ENCODE measurements around the gene UPK1A.

The UPK1A gene

DNA sequence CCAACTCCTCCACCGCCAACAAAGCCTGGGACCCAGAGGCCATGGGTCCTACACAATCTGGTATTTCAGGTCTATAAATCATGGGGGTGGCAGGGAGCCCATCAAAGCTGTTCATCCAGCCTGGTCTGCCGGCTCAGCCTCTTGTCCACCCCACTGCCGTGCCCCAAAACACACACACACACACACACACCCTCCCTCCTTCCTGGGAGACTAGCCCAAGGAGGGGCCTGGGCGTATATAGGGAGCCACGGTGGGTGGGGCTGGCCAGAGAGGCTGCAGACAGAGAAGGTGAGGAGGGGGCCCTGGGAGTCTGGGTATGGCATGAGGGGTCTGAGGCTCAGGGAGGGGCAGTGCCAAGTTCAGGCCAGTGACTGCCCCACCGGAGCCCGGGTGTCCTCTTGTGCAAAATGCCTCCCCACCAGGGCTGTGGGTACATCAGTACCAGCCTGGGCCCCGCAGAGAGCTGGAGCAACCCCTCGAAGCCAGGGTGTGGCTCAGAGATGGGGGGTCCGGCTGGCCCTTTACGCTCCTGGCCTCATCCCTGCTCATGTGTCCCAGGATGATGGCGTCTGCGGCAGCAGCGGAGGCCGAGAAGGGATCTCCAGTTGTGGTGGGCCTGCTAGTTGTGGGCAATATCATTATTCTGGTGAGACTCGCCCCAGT lies at the start of gene UPK1A:
UPK1A (plus strand) TSS at position 267 of the 663 bp plus-strand sequence; CDS start at position 563, 296 bp downstream.
- in situ Hi-C loops (cut with MboI; ENCODE audit: low pct_unique_long_range_greater_than_20kb, low sequenced_read_pairs, unreplicated experiment) = no loop called here
- no peak for DNase-seq (ENCODE audit: low spot score)
- TF ChIP-seq, protein P1, sequence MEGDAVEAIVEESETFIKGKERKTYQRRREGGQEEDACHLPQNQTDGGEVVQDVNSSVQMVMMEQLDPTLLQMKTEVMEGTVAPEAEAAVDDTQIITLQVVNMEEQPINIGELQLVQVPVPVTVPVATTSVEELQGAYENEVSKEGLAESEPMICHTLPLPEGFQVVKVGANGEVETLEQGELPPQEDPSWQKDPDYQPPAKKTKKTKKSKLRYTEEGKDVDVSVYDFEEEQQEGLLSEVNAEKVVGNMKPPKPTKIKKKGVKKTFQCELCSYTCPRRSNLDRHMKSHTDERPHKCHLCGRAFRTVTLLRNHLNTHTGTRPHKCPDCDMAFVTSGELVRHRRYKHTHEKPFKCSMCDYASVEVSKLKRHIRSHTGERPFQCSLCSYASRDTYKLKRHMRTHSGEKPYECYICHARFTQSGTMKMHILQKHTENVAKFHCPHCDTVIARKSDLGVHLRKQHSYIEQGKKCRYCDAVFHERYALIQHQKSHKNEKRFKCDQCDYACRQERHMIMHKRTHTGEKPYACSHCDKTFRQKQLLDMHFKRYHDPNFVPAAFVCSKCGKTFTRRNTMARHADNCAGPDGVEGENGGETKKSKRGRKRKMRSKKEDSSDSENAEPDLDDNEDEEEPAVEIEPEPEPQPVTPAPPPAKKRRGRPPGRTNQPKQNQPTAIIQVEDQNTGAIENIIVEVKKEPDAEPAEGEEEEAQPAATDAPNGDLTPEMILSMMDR (IDR thresholded peaks at IDR 0.05; ENCODE audit: extremely low read depth, insufficient read depth, missing control alignments) = no peak

DNA sequence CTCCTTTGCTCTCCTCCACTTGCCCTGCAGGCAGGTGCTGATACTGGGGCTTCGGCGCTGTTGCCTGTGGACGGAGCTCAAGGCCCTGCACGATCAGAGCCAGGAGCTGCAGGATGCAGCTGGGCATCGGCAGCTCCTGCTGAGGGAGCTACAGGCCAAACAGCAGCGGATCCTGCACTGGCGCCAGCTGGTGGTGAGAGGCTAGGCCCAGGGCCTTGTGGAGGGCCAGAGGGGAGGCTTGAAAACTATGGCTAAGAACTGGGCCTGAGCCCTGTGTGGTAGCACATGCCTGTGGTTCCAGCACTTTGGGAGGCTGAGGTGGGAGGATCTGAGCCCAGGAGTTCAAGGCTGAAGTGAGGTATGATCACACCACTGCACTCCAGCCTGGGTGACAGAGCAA lies 47.5 kb upstream of the UPK1A start:
- in situ Hi-C loops (cut with MboI; ENCODE audit: low pct_unique_long_range_greater_than_20kb, low sequenced_read_pairs, unreplicated experiment) = no loop called here
- DNase-seq (ENCODE audit: low spot score) = no peak
- TF ChIP-seq, protein P1 (IDR thresholded peaks at IDR 0.05; ENCODE audit: extremely low read depth, insufficient read depth, missing control alignments) = no peak

DNA sequence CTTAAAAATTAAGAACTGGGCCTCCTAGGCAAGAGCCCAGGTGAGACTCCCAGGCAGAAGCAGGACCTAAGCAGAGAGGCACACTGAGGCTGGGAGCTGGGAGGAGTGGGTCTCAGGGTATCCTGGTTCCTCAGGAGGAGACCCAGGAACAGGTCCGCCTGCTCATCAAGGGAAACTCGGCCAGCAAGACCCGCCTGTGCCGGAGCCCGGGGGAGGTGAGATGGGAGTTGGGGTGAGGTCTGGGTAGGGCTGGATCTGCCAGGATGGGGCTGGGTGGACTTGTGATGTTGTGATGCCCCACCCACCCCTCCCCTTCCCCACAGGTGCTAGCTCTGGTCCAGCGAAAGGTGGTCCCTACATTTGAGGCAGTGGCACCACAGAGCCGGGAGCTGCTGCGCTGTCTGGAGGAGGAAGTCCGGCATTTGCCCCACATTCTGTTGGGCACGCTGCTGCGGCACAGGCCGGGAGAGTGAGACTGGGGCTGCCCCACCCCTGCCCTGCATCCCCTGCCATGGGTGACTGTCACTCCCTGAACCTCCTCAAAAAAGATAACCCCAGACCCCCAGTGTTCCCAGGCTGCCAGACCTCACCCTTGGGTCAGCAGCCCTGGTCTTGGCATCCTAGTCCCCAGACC lies 46.9 kb upstream of the UPK1A start:
- TF ChIP-seq, protein P1 (IDR thresholded peaks at IDR 0.05; ENCODE audit: extremely low read depth, insufficient read depth, missing control alignments) = no peak
- no peak for DNase-seq (ENCODE audit: low spot score)
- in situ Hi-C loops (cut with MboI; ENCODE audit: low pct_unique_long_range_greater_than_20kb, low sequenced_read_pairs, unreplicated experiment) = no loop called here

DNA sequence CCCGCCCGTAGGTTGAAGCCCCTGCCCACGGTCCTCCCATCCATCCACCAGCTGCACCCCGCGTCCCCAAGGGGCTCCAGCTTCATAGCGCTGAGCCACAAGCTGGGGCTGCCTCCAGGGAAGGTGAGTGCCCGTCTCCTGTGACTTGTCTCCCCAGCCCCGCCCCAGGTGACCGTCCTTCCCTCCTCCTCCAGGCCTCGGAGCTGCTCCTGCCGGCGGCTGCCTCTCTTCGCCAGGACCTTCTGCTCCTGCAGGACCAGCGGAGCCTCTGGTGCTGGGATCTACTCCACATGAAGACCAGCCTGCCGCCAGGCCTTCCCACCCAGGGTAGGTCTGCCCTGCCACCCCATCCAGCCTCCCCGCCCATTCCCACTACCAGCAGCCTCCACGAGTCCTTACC lies 46.3 kb upstream of the UPK1A start:
- TF ChIP-seq, protein P1 (IDR thresholded peaks at IDR 0.05; ENCODE audit: extremely low read depth, insufficient read depth, missing control alignments) = no peak
- in situ Hi-C loops (cut with MboI; ENCODE audit: low pct_unique_long_range_greater_than_20kb, low sequenced_read_pairs, unreplicated experiment) = no loop called here
- DNase-seq (ENCODE audit: low spot score) = no peak

DNA sequence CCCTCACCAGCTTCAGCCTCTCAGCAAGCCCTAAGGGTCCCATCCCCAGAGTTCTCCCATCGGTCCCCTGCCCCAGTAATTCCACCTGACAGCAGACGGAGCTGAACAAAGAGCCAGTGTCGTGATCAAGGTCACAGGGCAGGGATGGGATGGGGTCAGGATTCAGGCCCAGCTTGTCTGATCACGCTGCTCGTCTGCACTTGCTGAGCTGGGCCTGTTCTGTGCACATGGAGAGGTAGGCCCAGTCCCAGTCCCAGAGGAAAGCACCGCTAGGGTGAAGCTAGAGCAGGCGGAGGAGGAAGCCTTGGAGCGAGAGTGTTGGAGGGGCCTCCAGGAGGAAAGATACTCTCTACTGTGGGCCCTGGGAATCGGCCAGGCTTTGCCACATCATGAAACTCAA lies 44.6 kb upstream of the UPK1A start:
- in situ Hi-C loops (cut with MboI; ENCODE audit: low pct_unique_long_range_greater_than_20kb, low sequenced_read_pairs, unreplicated experiment) = no loop called here
- TF ChIP-seq, protein P1 (IDR thresholded peaks at IDR 0.05; ENCODE audit: extremely low read depth, insufficient read depth, missing control alignments) = no peak

DNA sequence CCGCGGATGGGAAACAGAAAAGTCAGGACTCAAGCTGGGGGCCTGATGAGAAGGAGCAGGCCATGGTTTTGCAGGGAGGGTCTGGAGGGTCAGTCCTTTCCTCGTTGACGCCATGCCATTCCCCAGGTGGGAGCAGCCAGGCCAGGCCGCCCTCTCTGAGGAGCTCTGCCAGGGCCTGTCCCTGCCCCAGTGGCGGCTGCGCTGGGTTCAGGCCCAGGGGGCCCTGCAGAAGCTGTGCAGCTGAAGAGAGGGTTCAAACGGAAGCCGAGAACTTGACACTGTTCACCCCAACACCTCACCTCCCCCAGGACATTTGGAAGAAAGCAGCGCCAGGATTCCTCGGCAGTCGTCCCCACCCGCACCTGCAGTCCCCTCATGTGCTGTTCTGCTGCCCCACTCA lies 43.6 kb upstream of the UPK1A start:
- no peak for DNase-seq (ENCODE audit: low spot score)
- TF ChIP-seq, protein P1 (IDR thresholded peaks at IDR 0.05; ENCODE audit: extremely low read depth, insufficient read depth, missing control alignments) = no peak
- in situ Hi-C loops (cut with MboI; ENCODE audit: low pct_unique_long_range_greater_than_20kb, low sequenced_read_pairs, unreplicated experiment) = no loop called here

More for the DNA sequence above, 44.6 kb upstream of the UPK1A start:
- DNase-seq (ENCODE audit: low spot score) = no peak

Measured in GM13977 (cell line).